ENCODE data around the gene SKAP2.

- TF ChIP-seq, protein P1, sequence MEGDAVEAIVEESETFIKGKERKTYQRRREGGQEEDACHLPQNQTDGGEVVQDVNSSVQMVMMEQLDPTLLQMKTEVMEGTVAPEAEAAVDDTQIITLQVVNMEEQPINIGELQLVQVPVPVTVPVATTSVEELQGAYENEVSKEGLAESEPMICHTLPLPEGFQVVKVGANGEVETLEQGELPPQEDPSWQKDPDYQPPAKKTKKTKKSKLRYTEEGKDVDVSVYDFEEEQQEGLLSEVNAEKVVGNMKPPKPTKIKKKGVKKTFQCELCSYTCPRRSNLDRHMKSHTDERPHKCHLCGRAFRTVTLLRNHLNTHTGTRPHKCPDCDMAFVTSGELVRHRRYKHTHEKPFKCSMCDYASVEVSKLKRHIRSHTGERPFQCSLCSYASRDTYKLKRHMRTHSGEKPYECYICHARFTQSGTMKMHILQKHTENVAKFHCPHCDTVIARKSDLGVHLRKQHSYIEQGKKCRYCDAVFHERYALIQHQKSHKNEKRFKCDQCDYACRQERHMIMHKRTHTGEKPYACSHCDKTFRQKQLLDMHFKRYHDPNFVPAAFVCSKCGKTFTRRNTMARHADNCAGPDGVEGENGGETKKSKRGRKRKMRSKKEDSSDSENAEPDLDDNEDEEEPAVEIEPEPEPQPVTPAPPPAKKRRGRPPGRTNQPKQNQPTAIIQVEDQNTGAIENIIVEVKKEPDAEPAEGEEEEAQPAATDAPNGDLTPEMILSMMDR (IDR thresholded peaks at IDR 0.05): no peak
- no peak for TF ChIP-seq POLR2A (IDR thresholded peaks at IDR 0.05)
These were observed 4.6 kb upstream of the SKAP2 start for GRCh38 chr7:26868841-26869495.

Measured in thyroid gland (tissue), 4 donors.